Mesenchymal stem cell (in vitro differentiated cells and primary cell): Measurements from ENCODE around the gene BCL2.
A peak's percentile ranks its signal among the peaks of the same experiment; 100 is the strongest.
"Not testable (repeated sequence)": the region's sequence is repeated elsewhere in the genome, so short reads cannot be mapped to it uniquely, and the experiment has no call there.

Experiments used
- DNase-seq: peaks from one replicate; pipeline ENCODE4 v3.0.0-alpha.2; 2013
- H2AFZ ChIP-seq: one replicate; pipeline ENCODE4 v1.6.1; 2013; ENCODE audit warnings: low read depth, mild to moderate bottlenecking, control low read depth, inconsistent platforms, low read length, moderate library complexity
- H2AK5ac ChIP-seq: 2 replicates; pipeline ENCODE4 v1.6.1; 2013; ENCODE audit warnings: low read length, moderate library complexity, mild to moderate bottlenecking, inconsistent platforms; ENCODE audit not compliant: severe bottlenecking
- H2BK120ac ChIP-seq: one replicate; pipeline ENCODE4 v1.6.1; 2013; ENCODE audit warnings: low read depth, mild to moderate bottlenecking, inconsistent platforms, low read length, moderate library complexity
- H2BK12ac ChIP-seq, 2 experiments: one replicate each; pipeline ENCODE4 v1.6.1; 2013; ENCODE audit warnings: inconsistent platforms in 2 of 2, low read length in 2 of 2, mild to moderate bottlenecking in 2 of 2, moderate library complexity in 2 of 2, control low read depth in 1 of 2
- H2BK15ac ChIP-seq: one replicate; pipeline ENCODE4 v1.6.1; 2013; ENCODE audit warnings: mild to moderate bottlenecking, low read depth, inconsistent platforms; ENCODE audit not compliant: poor library complexity, severe bottlenecking
- H2BK5ac ChIP-seq: 2 replicates; pipeline ENCODE4 v1.6.1; 2013; ENCODE audit warnings: low read depth, mild to moderate bottlenecking, low read length, control low read depth, inconsistent platforms; ENCODE audit not compliant: poor library complexity, severe bottlenecking
- H3K14ac ChIP-seq, 2 experiments: one replicate each; pipeline ENCODE4 v1.6.1; 2013; ENCODE audit warnings: inconsistent platforms in 2 of 2, low read length in 2 of 2, control low read depth in 1 of 2, mild to moderate bottlenecking in 1 of 2, moderate library complexity in 1 of 2
- H3K18ac ChIP-seq, 2 experiments: one replicate each; pipeline ENCODE4 v1.6.1; 2013; ENCODE audit warnings: inconsistent platforms in 2 of 2, low read length in 2 of 2, control low read depth in 1 of 2, low read depth in 1 of 2, mild to moderate bottlenecking in 1 of 2
- H3K23ac ChIP-seq, 2 experiments: one replicate each; pipeline ENCODE4 v1.6.1; 2013; ENCODE audit warnings: inconsistent platforms in 2 of 2, low read length in 2 of 2, mild to moderate bottlenecking in 2 of 2, moderate library complexity in 2 of 2, control low read depth in 1 of 2
- H3K27ac ChIP-seq: 2 replicates; pipeline ENCODE4 v1.5.1; 2013; ENCODE audit warnings: mild to moderate bottlenecking, moderate library complexity, low read length, control low read depth, inconsistent platforms; ENCODE audit not compliant: poor library complexity, severe bottlenecking
- H3K27me3 ChIP-seq, 2 experiments: 2 replicates each; pipeline versions ENCODE4 v1.6.1 to v1.7.0; 2013; ENCODE audit warnings: low read length in 2 of 2, mild to moderate bottlenecking in 2 of 2, moderate library complexity in 2 of 2, control low read depth in 1 of 2, inconsistent platforms in 1 of 2; ENCODE audit not compliant: control insufficient read depth in 1 of 2, insufficient read depth in 1 of 2
- H3K36me3 ChIP-seq, 2 experiments: 2 replicates each; pipeline versions ENCODE4 v1.6.1 to v1.7.0; 2013; ENCODE audit warnings: low read length in 2 of 2, control low read depth in 1 of 2, inconsistent platforms in 1 of 2, low read depth in 1 of 2, mild to moderate bottlenecking in 1 of 2; ENCODE audit not compliant: insufficient read depth in 2 of 2, control insufficient read depth in 1 of 2
- H3K4ac ChIP-seq, 2 experiments: one replicate each; pipeline ENCODE4 v1.6.1; 2013; ENCODE audit warnings: inconsistent platforms in 2 of 2, low read length in 2 of 2, mild to moderate bottlenecking in 2 of 2, moderate library complexity in 2 of 2, control low read depth in 1 of 2, low read depth in 1 of 2
- H3K4me1 ChIP-seq: 2 replicates; pipeline ENCODE4 v1.6.1; 2013; ENCODE audit warnings: low read depth, low read length, control low read depth; ENCODE audit not compliant: control insufficient read depth, insufficient read depth
- H3K4me2 ChIP-seq: 2 replicates; pipeline ENCODE4 v1.6.1; 2013; ENCODE audit warnings: low read length, mild to moderate bottlenecking, inconsistent platforms; ENCODE audit not compliant: poor library complexity, severe bottlenecking
- H3K4me3 ChIP-seq, 2 experiments: 2 replicates each; pipeline versions ENCODE4 v1.5.1 to v1.7.0; 2013; ENCODE audit warnings: low read length in 2 of 2, mild to moderate bottlenecking in 2 of 2, control low read depth in 1 of 2, low read depth in 1 of 2; ENCODE audit not compliant: insufficient read depth in 1 of 2
- H3K79me1 ChIP-seq: replicated peaks from 2 replicates; pipeline ENCODE4 v1.6.1; 2013; ENCODE audit warnings: mild to moderate bottlenecking, control low read depth, low read length, inconsistent platforms; ENCODE audit not compliant: poor library complexity, severe bottlenecking
- H3K9ac ChIP-seq: 2 replicates; pipeline ENCODE4 v1.7.0; 2013; ENCODE audit warnings: mild to moderate bottlenecking, low read length, moderate library complexity
- H3K9me3 ChIP-seq: 2 replicates; pipeline ENCODE4 v1.7.0; 2013; ENCODE audit warnings: mild to moderate bottlenecking, low read length; ENCODE audit not compliant: control insufficient read depth
- H4K8ac ChIP-seq: one replicate; pipeline ENCODE4 v1.6.1; 2013; ENCODE audit warnings: inconsistent platforms, mild to moderate bottlenecking, low read length, moderate library complexity
- H4K91ac ChIP-seq: one replicate; pipeline ENCODE4 v1.6.1; 2013; ENCODE audit warnings: mild to moderate bottlenecking, low read length, inconsistent platforms
- WGBS: methylation state at CpG from one replicate; pipeline ENCODE4 v1.1.7; 2013; ENCODE audit warnings: mixed read lengths; 5-methylcytosine and 5-hydroxymethylcytosine counted together

Gene BCL2

DNA sequence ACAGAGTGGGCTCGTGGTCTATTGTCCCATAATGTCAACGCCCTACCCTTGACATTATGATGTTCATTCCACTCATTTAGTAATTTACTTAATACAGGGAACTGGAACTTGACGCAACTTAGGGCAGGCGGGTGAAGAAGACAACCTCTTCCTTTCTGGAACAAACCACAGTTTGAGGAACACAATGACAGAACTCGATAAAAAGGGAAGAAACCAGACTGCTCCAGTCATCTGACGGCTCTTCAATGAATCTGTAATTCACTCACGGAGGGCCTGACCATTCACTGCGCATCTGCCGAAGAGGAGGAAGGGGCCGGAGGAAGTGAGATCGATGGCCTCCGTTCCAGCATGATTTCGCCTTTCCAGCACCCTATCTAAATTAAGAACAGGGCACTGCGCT is 83.2 kb downstream of the BCL2 start:
- Histone ChIP-seq H3K4me2 (no peak overlapping the region), H2BK120ac (no peak overlapping the region), H3K79me1 (peaks cover 2% of the 10 kb centered on the region), H4K91ac (no peak overlapping the region), H3K23ac (no peak overlapping the region), H2AK5ac (peak overlapping the region; percentile 47), H2BK15ac (no peak overlapping the region), H3K18ac (no peak overlapping the region), H3K27ac (no peak overlapping the region), H3K27me3 (no peaks in the 10 kb centered on the region), H3K4ac (no peak overlapping the region), H3K9me3 (no peaks in the 10 kb centered on the region), H2AFZ (no peak overlapping the region), H3K4me1 (peaks cover 8% of the 10 kb centered on the region), H4K8ac (no peak overlapping the region), H3K36me3 (no peaks in the 10 kb centered on the region), H3K9ac (peak overlapping the region; percentile 89), H3K14ac (no peak overlapping the region), H2BK12ac (no peak overlapping the region), H3K4me3 (no peak overlapping the region), H2BK5ac (no peak overlapping the region)
- WGBS: 98% methylated on average over 13 of the region's 14 CpGs
- no peak for DNase-seq

- not testable (repeated sequence) for DNase-seq, H3K4me2 ChIP-seq, H3K9ac ChIP-seq, H2AFZ ChIP-seq, H3K79me1 ChIP-seq, H2BK120ac ChIP-seq, H2BK15ac ChIP-seq, H2BK12ac ChIP-seq, H4K8ac ChIP-seq, H2BK5ac ChIP-seq, H3K4ac ChIP-seq, H3K36me3 ChIP-seq, H3K14ac ChIP-seq, H3K9me3 ChIP-seq, H4K91ac ChIP-seq, H3K4me3 ChIP-seq, H3K27me3 ChIP-seq, H3K4me1 ChIP-seq, H3K23ac ChIP-seq, H3K27ac ChIP-seq, H3K18ac ChIP-seq
- H2AK5ac ChIP-seq: peak overlapping the region; percentile 3
- WGBS: 100% methylated on average over 2 of the region's 4 CpGs
Measured at GRCh38 chr18:63235920-63236319, 83.6 kb downstream of the BCL2 start.

- Histone ChIP-seq H3K27ac (no peak overlapping the region), H3K4me3 (no peak overlapping the region), H4K91ac (no peak overlapping the region), H2BK5ac (no peak overlapping the region), H4K8ac (no peak overlapping the region), H3K79me1 (peaks cover 2% of the 10 kb centered on the region), H2AK5ac (peak overlapping the region; percentile 54), H3K18ac (no peak overlapping the region), H2BK120ac (no peak overlapping the region), H3K9me3 (no peaks in the 10 kb centered on the region), H3K14ac (no peak overlapping the region), H3K23ac (no peak overlapping the region), H3K27me3 (no peaks in the 10 kb centered on the region), H3K4me2 (no peak overlapping the region), H3K4me1 (peaks cover 8% of the 10 kb centered on the region), H3K4ac (no peak overlapping the region), H3K9ac (no peak overlapping the region), H2AFZ (no peak overlapping the region), H3K36me3 (no peaks in the 10 kb centered on the region), H2BK15ac (no peak overlapping the region), H2BK12ac (no peak overlapping the region)
- DNase-seq: no peak
- 100% methylated on average over 2 of the region's 3 CpGs for WGBS
Measured at GRCh38 chr18:63234841-63235240, 84.7 kb downstream of the BCL2 start.

DNA sequence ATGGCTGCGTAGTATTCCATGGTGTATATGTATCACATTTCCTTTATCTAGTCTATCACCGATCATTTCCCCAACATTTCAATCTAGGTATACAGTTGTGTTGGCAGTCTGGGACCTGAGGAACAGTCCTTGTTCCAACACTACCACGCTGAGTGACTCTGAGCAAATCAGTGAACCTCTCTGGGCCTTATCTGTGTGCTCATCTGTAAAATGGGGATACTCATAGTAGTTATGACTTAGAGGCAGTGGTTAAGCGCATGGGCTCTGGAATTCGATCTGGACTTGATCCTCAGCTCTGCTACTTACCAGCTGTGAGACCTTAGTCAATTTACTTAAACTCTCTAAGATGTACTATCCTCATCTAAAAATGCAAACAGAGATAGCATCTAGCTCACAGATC is 85.1 kb downstream of the BCL2 start:
- Histone ChIP-seq H2AFZ (no peak overlapping the region), H3K4me3 (no peak overlapping the region), H2BK5ac (no peak overlapping the region), H3K36me3 (no peaks in the 10 kb centered on the region), H3K4me1 (peaks cover 8% of the 10 kb centered on the region), H3K9ac (no peak overlapping the region), H3K23ac (no peak overlapping the region), H3K79me1 (peaks cover 2% of the 10 kb centered on the region), H3K4ac (no peak overlapping the region), H2AK5ac (no peak overlapping the region), H3K14ac (no peak overlapping the region), H3K9me3 (no peaks in the 10 kb centered on the region), H3K27me3 (no peaks in the 10 kb centered on the region), H2BK12ac (no peak overlapping the region), H4K8ac (no peak overlapping the region), H4K91ac (no peak overlapping the region), H3K18ac (no peak overlapping the region), H3K4me2 (no peak overlapping the region), H3K27ac (no peak overlapping the region), H2BK15ac (no peak overlapping the region), H2BK120ac (no peak overlapping the region)
- no peak for DNase-seq
- WGBS: 95% methylated on average over 4 of the region's 5 CpGs
